Stimulated activated naive CD8-positive, alpha-beta T cell treated with anti-CD3 and anti-CD28 coated beads, Interleukin-15, Interleukin-2, amounts not matched to agents 100 U/mL and 50 U/mL, for 24 hours (primary cell): ENCODE data around the gene TRIM47.

Experiments used
- ATAC-seq: fragments of 150-1000 bp; cut with Tn5 transposase; one replicate; pipeline ENCODE4 v1.10.0; 2021
- DNase-seq: peaks from one replicate; pipeline ENCODE4 v3.0.0; 2021

The TRIM47 gene

GRCh38 chr17:75878174-75878998, at the start of gene TRIM47:
Gene TRIM47 (minus strand): TSS chr17:75878581. CDS start chr17:75878548, 33 bp downstream.
- DNase-seq (peak; percentile 31), ATAC-seq (peak; percentile 3)

GRCh38 chr17:75927286-75927922, 49.0 kb upstream of the TRIM47 start:
- DNase-seq (no peak), ATAC-seq (no peak)

DNA sequence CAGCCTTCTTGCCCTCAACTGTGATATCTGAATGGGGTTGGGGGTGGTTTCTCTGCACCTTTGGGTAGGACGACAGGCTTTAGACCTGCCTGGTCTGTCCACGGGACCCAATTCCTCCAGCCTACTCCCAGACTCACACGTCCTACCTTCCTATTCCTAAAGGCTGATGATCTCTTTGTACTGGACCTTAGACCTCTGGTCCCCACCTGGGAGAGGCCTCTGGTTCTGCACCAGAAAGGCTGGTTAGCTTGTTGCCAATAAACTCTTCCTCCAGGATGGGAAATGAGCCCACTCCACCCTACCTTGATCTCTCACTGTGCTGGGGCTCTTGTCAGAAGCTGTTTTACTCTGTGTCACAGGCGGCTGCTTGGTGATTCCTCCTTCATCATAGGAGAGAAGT, 48.1 kb upstream of the TRIM47 start:
- DNase-seq (no peak), ATAC-seq (no peak)

- no peak for DNase-seq
- ATAC-seq, result no peak
These were observed 47.5 kb upstream of the TRIM47 start for GRCh38 chr17:75925912-75926311.

DNA sequence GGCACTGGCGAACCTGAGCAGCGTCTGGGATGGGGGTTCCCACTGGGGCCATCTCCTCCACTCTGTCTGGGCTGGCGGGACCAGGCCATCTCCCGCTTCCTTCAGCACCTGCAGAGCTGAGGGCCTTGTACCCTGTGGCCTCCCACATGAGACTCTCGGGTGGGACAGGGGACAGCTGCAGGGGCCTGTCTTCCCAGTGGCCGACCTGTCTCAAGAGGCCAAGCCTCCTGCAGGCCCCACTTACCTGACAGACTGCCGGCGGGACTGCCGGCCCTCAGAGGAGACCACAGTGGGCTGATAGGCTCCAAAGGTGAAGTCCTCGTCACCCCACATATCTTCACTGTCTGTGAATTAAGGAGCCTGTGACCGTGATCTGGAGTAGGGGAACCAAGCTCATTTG, 46.7 kb upstream of the TRIM47 start:
- DNase-seq, result no peak
- ATAC-seq, result no peak

GRCh38 chr17:75922963-75923874, 44.8 kb upstream of the TRIM47 start:
- no peak for ATAC-seq
- no peak for DNase-seq

GRCh38 chr17:75922173-75922961, 44.0 kb upstream of the TRIM47 start:
- ATAC-seq (no peak), DNase-seq (no peak)

DNA sequence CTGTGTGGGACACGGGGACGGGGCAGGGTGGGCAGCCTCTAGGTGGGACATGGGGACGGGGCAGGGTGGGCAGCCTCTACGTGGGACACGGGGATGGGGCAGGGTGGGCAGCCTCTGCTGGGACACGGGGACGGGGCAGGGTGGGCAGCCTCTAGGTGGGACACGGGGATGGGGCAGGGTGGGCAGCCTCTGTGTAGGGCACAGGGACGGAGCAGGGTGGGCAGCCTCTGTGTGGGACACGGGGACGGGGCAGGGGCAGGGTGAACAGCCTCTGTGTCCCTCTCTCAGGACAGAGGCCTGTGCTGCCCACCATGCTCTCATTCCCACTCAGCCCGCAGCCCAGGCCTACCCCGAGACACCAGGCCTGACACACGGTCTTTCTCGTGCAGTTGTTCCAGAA, 43.2 kb upstream of the TRIM47 start:
- DNase-seq (no peak), ATAC-seq (no peak)

- ATAC-seq (no peak), DNase-seq (no peak)
These were observed 41.7 kb upstream of the TRIM47 start for GRCh38 chr17:75920045-75920560.

DNA sequence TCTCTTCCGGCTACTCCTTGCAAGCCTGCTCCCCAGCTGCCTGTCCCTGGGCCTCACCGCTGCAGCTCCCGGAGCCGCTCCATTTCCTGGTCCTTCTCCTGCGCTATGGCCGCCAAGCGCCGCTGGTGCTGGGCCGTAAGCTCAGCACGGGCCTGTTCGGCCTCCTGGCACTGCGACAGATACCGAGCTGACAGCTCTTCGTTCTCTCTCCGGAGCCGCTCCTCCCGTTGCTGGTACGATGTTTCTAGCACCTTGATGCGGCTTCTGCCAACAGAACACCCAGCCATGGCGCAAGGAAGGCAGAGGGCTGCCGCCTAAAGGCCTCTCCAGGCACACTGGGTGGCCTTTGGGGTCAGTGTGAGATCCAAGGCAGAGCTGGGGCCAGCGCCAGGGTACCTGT, 41.2 kb upstream of the TRIM47 start:
- ATAC-seq (no peak), DNase-seq (no peak)

DNA sequence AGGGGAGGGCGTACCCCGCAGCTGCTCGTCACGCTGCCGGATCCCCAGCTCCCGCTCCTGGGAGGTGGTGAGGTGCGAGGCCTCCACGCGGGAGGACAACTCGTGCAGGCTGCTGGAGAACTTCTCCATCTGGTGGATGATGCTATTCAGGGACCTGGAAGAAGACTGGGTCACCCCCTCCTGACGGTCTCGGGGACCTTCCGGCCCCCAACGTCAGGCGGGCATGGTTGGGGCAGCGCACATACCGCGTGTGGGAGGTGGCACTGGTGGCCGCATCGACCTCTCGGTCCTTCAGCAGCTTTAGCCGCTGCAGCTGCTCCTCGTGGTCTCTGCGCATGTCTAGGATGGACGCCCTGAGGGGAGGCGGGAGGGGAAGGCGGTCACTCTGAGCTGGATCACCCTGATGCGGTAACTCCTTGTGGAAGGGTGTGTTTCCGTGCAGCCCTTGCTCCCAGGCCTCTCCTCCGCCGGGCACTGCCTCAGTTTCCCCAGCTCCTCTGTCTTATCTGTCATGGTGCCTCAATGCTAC, 39.6 kb upstream of the TRIM47 start:
- ATAC-seq, result no peak
- DNase-seq, result no peak

- DNase-seq (no peak), ATAC-seq (no peak)
These were observed 38.9 kb upstream of the TRIM47 start for GRCh38 chr17:75917141-75917916.

GRCh38 chr17:75915268-75915667, 36.9 kb upstream of the TRIM47 start:
- no peak for DNase-seq

DNA sequence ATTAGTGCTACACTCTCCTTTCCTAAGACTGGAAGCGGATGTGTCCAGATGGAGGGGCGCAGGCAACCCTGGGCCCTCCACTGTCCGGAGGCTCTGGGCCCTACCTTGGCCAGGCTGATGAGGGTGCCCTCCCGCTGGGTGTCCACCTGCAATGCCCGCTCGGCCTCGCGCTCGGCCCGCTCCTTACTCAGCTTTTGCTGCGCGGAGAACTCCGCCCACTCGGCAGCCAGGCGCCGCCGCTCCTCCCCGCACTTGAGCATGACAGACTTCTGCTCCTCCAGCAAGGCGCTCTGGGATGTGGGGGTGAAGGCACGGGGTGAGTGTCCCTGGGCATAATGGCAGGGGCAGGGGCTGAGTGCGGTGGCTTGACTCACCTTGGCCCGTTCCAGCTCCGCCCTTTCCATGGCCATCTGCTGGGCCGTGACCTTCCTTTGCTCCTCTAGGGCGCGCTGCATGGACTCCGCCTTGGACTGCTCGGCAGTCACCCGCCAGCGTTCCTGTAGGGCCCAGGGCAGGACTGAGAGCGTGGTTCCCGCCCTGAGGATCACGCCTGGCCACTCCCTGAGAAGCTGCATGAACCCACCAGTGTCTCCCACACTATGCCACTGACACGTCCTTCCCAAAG, 36.4 kb upstream of the TRIM47 start:
- DNase-seq (no peak), ATAC-seq (no peak)

More at GRCh38 chr17:75915268-75915667, 36.9 kb upstream of the TRIM47 start:
- ATAC-seq, result no peak

GRCh38 chr17:75913537-75914210, 35.3 kb upstream of the TRIM47 start:
- ATAC-seq, result no peak
- DNase-seq, result no peak

GRCh38 chr17:75910699-75911098, 32.3 kb upstream of the TRIM47 start:
- DNase-seq (no peak), ATAC-seq (no peak)

GRCh38 chr17:75909812-75910274, 31.5 kb upstream of the TRIM47 start:
- no peak for DNase-seq
- no peak for ATAC-seq

DNA sequence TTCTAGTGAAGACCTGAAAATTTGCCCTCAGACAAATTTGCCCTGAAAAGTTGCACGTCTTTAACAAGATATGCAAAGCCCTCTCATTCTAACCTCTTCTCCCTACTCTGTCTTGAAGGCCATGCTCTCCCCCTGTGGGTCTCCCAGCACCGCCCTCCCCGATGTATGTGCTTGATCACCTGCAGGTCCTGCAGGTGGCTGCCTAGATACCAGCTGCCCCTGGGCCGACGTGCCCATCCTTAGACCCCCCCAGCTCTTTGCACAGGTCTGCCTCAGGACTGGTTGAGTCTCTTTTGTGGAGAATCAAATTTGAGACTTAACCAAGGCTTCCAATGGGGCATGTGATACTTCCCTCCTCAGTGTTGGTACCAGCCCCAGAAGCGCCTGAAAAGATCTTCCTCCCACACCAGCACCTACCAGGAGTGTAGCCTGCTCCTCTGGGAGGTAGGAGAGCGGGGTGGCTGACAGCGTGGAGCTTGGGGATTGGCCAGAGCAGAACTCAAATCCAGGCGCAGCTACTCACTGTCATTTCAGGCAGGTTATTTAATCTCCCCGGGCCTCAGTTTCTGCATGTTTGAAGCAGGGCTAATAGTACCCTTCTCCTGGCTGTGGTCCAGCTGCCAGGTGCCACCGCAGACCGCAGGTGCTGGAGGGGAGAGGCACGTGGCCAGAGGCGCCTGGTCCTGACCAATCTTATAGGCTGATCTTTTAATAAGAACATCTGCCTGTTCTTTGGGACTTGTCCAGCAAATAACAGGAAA, 30.9 kb upstream of the TRIM47 start:
- DNase-seq (no peak), ATAC-seq (no peak)

GRCh38 chr17:75908201-75908600, 29.8 kb upstream of the TRIM47 start:
- no peak for DNase-seq

More at GRCh38 chr17:75908201-75908600, 29.8 kb upstream of the TRIM47 start:
- no peak for ATAC-seq
